AG08395 (cell line): ENCODE data around the gene EHBP1L1.
A peak's percentile ranks its signal among the peaks of the same experiment; 100 is the strongest.

Source experiments
- DNase-seq: peaks from one replicate; pipeline ENCODE4 v3.0.0; 2012; ENCODE audit warnings: mixed read lengths, low spot score

EHBP1L1 gene

DNA sequence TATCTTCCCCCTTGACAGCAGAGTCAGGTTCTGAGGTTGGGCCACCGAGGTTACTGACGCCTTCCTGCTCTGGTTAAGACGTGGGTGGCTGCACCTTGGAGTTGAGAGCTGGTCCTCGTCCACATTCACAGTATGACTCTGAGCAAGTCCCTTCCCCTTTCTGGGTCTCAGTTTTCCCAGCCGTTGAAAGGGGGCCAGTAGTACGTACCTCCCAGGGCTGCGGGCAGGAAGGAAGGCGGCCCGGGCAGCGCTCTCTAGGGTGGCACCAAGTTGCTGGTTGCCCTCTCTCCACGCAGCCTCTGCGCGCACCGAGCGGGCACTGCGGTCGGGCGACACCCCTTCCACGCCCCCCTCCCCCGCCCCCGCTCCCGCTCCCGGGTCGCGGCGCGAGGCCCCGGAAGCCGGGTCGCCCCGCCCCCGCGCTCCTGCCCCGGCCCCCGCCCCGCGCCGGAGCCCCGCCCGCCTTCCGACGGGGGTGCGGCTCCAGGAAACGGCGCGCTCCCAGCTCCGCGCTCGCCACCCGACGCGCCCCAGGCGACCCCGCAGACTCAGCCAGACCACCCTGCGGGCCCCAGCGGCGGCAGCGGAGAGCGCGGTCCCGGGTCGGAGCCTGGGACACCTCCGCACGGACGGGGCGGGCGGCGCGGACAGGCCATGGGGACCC lies at the start of gene EHBP1L1:
EHBP1L1 (plus strand) TSS at position 486 of the 664 bp plus-strand sequence. CDS start 250 bp downstream, outside the sequence.
- DNase-seq = peak; percentile 73

DNA sequence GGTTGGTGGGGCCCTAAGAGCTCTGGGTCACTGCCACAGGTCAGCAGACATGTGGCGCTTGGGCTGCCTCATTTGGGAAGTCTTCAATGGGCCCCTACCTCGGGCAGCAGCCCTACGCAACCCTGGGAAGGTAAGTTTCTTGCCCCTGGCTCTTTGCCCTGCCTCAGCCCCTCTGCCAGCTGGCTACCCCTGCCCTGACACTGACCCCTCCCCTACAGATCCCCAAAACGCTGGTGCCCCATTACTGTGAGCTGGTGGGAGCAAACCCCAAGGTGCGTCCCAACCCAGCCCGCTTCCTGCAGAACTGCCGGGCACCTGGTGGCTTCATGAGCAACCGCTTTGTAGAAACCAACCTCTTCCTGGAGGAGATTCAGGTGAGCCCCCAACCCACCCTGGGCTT lies 49.1 kb upstream of the EHBP1L1 start:
- DNase-seq = no peak

DNA sequence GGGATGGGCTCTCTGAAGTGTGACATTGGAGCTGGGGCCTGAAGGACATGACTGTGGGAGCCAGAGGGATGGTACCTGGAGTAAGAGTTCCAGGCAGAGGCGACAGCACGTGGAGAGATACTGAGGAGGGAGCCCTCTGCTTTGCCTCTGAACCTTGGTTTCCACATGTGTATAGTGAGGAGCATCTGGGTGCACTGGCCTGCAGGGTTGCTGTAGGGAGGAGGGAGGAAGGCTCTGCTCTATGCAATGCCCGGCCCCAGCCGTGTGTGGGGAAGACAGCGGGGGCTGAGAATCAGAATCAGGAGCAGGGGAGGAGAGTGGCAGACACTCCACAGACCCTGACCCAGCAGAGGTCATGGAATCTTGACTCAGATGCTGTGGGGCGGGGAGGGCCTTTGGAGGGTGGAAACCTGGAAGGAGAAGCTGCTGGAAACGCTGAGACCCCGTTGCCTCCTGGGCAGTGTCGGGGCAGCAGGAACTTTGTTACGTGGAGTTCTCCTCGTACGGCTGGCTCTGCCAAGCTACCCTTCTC lies 47.0 kb upstream of the EHBP1L1 start:
- no peak for DNase-seq

DNA sequence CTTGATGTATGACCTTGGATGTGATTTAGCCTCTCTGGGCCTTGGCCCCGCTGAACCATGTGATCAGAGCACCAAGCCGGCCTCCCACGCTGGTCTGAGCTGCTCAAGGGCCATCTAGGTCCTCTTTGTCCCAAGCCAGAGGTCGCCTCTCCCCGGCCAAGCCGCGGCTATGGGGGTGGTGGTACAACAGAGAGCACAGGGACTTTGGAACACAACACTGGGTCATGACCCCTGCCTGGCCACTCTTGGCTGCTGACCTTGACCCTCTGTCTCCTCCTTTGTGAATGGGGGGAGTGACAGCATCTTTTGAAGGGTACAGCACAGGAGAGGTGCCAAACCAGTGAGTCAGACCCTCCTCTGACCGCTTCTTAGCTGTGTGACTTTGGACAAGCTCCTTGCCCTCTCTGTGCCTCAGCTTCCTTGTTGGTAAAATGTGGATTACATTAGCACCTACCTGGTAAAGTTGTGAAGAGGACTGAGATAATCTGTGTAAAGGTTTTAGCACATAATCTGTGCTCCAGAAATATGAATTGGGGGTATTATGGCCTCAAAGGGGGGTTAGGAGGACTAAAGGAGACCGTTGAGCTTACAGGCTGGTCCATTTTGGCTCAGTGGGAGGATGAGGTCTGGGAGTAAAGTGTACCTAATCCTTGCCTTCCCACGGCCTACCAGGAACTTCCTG lies 46.2 kb upstream of the EHBP1L1 start:
- no peak for DNase-seq

DNA sequence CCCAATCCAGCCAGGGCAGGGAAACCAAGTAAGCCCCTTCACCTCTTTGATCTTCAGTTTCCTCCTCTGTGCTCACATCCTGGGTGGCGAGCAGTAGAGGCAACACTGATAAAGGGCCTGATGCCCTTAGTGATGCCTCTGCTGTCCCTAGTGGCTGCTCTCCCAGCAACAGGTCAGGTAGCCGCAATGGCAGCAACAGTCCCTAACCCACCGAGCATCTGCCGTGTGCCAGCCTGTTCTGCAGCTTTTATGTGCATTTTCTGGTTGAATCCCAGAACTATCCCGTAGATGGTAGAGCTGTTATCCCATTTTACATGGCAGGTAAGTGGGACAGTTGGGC lies 45.7 kb upstream of the EHBP1L1 start:
- no peak for DNase-seq

DNA sequence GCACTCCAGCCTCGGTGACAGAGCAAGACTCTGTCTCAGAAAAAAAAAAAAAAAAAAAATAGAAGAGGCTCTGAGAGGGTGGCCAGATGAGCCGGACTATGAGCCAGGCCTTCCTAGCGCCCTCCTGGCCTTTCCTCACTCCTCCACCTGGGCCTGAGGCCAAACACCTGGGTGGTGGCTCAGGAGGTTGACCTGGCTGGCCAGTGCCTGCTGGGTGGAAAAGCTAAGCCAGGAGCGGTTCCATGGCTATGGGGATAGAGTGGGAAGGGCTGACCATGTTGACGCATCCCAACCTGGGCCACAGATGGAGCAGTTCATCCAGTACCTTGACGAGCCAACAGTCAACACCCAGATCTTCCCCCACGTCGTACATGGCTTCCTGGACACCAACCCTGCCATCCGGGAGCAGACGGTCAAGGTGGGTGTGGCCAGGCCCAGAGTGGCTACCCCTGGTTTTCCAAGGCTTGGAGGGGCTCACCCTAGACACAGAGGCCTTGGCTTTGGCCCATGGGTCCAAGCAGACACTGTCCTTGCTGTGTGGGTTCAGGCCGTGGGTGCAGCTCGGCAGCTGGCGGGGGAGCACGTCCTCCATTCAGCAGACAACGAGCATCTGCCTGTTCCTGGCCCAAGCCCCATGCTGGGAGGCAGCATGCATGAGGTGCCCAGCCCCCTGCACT lies 43.3 kb upstream of the EHBP1L1 start:
- no peak for DNase-seq

DNA sequence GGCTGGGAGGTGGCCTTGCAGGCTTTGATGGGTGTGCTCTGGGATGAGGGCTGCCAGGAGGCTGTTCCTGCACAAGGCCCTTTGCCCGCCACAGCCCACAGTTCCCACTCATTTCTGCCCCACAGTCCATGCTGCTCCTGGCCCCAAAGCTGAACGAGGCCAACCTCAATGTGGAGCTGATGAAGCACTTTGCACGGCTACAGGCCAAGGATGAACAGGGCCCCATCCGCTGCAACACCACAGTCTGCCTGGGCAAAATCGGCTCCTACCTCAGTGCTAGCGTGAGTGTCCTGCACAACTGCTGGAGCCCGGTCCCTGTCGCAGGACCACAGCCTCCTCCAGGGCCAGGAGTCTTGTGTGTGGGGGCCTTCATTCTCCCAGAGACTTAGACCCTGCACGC lies 40.8 kb upstream of the EHBP1L1 start:
- no peak for DNase-seq

DNA sequence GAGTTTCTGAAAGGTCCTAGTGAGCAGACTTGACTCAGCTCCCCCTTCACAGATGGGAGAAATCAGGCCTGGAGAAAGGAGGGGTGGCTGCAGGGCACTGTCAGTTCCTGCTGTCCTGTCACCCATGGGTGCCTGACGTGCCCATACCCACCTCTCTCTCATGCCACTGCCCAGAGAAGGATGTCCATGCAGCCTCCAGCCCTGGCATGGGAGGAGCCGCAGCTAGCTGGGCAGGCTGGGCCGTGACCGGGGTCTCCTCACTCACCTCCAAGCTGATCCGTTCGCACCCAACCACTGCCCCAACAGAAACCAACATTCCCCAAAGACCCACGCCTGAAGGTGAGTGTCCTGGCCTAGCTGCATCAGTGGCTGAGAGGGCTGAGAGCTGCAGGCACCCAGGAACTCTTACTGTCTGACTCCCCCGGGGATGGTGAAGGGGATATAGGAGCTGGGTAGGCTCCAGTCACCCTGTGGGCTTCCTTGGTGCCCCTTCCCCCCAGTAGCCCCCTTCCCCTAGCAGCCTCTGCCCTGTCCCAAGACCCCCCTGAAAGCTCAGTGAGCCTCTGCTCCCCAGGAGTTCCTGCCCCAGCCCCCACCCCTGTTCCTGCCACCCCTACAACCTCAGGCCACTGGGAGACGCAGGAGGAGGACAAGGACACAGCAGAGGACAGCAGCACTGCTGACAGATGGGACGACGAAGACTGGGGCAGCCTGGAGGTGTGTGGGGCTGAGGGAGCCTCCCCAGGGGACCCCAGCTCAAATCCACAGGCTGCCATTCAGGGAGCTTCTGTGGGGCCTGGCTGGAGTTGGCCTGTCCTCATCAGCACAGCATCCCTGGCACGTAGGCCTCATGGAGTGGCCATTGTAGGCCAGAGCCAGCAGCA lies 39.2 kb upstream of the EHBP1L1 start:
- no peak for DNase-seq

DNA sequence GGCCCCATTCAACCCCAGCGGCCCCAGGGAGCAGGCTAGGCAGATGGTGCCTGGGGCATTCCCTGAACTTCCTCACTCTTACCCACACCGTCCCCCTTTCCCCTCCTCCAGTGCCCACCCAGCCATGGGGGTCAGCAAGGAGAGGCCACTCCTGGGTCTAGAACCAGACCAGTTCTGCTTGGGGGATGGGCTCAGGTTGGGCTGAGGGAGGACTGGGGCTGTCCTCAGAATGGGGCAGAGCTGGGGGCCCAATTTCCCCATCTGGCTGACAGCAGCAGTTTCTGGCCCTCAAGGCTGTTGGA lies 38.6 kb upstream of the EHBP1L1 start:
- DNase-seq = no peak

DNA sequence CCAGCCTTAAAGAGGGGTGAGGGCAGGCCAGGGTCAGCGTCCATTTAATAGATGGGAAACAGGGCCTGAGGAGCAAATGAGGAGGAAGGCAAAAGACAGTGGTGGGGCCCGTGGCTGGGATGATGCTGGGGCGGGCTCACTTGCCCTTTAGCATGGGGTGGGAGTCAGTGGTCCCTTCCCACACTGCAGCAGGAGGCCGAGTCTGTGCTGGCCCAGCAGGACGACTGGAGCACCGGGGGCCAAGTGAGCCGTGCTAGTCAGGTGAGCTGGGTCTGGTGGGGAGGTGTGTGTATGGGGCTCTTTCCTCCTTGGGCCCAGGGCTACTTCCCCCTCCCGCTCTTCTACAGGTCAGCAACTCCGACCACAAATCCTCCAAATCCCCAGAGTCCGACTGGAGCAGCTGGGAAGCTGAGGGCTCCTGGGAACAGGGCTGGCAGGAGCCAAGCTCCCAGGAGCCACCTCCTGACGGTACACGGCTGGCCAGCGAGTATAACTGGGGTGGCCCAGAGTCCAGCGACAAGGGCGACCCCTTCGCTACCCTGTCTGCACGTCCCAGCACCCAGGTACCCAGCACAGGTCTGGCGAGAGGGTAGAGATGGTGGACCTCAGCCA lies 38.1 kb upstream of the EHBP1L1 start:
- no peak for DNase-seq

DNA sequence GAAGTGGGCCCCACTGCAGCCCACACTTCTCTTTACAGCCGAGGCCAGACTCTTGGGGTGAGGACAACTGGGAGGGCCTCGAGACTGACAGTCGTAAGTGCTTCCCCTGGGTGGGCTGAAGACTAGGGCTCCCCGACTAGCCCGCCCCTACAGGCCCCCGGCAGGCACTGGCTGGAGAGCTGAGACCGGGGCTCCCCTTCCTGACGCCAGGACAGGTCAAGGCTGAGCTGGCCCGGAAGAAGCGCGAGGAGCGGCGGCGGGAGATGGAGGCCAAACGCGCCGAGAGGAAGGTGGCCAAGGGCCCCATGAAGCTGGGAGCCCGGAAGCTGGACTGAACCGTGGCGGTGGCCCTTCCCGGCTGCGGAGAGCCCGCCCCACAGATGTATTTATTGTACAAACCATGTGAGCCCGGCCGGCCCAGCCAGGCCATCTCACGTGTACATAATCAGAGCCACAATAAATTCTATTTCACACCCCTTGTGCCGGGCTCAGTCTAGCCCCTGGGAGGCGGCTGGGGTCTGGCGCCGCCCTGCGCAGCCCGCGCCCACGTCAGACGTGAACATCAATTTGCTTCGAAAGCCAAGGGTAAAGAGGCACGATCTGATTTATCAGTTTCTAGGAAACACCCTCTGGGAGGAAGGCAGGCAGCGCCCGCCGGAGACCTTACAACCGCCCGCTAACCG lies 37.5 kb upstream of the EHBP1L1 start:
- DNase-seq = no peak

DNA sequence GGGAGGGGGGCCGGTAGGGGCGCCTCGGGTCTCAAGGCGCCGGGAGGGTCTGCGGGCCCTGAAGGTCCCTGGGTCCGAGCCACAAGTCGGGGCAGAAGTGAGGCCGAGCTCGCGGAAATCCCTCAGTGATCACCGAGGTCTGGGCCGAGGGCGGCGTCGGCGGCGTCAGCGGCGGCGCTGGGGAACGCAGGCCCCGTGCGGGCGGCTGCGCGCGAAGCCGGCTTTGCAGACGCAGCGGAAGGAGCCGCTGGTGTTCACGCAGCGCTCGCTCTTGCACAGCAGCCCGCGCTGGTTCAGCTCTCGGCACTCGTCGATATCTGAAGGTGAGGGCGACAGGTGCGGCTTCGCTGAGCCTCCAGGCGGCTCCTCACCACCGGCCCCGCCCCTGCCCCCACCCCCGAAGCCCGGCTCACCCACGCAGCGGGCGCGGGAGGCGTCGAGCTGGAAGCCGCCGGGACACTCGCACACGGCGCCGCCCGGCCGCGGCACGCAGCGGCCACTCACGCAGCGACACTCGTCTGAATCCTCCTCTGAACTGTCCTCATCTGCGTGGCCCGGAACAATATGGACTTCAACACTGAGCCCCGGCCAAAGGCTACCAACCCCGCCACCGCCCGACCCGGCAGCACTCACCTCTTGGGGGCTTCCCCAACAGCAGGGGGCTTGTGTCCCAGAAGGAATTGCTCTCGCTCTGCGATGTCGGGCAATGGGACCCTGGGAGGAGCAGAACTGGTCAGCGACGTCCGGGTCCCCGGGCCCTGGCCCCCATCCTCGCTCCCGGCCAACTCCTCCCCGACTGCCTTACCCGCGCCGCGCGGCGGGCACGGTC lies 36.7 kb upstream of the EHBP1L1 start:
- DNase-seq = no peak

DNA sequence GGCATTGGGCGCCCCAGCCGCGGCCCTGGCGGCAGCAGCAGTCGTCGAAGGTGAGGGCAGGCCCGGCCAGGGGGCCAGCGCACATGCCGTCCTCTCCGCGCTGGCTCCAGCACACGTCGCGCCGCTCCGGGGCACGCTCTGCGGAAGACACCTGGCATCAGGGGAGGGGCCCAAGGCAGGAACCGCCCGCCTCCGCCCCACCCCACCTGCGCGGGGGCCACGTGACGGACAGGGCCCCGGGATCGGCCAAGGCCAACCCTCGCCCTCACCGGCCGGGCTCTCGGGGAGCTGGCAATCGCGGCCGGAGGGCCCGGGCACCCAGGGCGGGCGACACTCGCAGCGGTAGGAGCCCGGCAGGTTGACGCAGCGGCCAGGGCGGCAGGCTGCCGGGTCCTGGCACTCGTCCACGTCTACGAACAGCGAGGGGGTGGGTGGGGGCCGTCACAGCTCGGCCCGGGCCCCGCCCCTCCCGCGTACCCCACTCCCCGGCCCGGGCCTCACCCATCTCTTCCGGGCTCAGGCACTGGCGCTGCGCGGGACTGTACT lies 36.0 kb upstream of the EHBP1L1 start:
- DNase-seq = no peak

DNA sequence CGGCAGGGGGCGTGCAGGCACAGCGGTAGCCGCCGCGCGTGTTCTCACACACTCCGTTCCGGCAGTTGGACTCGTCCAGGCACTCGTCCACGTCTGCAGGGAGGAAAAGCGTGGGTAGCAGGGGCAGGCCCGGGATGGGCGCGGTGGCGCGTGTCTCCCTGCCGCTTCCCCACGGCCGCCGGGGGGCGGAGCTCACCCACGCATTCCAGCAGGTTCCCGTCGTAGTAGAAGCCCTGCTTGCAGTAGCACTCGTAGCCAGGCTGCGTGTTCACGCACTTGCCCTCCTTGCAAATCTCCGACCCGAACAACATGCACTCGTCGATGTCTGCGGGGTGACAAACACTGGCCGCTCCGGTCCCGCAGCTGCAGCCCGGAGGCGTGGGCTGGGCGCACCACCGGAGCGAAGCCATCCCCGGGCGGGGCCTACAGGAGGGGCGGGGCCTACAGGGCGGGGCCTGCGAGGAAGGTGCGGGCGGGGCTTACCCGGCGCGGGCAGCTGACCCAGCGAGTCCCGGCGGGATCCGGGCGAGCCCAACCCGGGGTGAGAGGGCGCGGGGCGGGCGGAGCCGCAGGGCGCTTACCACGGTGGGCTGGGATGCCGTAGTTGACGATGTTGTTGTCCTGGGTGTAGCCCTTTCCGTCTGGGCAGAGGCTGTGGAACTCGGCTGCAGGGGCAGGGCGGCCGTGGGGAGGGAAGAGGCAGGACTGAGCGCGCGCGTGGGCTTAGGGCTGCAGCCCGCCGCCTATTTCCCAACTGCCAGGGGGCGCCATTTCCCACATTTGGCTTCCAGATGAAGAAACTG lies 35.4 kb upstream of the EHBP1L1 start:
- DNase-seq = peak; percentile 96

DNA sequence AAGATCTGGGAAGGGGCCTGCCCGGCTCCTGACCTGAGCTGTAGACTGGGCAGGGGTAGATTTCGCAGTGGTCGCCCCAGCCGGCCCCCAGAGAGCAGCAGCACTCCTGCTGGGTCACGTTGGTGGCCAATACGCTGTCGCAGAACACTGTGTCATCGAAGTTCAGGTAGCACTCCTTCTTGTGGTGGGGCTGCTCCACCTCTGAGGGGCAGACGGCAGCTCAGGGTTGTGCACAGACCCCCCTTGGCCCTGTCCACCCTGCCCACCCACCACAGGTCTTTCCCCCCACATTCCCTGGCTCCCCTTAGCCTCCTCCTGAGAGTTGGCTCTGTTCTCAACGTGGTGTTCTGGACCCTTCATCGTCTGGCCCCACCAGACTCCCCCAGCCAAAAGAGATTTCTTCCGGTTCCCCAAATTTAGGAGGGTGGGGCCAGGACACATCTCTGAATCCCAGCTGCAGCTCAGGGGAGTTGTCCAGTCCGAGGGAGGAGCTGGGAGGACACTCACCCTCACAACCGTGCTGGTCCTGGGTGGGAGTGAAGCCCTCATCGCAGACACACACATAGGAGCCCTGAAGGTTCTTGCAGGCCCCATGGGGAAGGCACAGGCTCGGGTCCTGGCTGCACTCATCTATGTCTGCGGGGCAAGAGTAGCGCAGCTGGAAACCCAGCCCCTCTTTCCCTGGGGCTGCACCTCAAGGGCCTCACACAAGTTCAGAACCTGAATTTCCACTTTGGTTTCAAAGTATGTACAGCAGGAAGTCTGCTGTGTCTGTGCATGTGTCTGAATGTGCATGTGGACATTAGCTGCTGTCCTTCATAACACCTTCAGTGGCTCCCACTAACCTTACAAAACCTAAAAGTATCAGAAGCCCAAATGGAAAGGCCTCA lies 34.5 kb upstream of the EHBP1L1 start:
- DNase-seq = no peak

DNA sequence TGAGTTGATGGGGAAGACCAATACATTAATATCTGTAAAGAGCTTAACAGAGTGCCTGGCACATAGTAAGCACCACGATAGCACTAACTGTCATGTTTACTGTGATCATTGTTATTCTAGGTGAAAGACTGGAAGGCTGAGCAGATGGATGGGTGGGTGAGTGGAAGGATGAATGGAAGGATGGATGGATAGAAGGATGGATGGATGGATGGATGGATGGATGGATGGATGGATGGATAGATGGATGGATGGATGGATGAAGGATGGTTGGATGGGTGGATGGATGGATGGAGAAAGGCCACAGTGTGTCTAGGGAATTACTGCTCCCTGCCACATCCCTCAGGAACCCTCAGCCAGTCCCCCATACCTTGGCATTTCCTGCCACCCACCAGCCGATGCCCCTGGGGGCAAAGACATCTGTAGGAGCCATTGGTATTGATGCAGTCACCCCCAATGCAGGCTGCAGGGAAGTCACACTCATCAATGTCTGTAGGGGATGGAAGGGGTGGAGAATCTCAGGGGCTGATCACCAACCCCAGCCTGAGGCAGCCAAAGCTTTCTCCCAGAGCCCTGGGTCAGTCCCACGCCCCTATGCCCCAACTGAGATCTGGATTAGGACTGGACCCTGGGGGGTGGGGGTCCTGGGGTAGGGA lies 33.0 kb upstream of the EHBP1L1 start:
- no peak for DNase-seq

DNA sequence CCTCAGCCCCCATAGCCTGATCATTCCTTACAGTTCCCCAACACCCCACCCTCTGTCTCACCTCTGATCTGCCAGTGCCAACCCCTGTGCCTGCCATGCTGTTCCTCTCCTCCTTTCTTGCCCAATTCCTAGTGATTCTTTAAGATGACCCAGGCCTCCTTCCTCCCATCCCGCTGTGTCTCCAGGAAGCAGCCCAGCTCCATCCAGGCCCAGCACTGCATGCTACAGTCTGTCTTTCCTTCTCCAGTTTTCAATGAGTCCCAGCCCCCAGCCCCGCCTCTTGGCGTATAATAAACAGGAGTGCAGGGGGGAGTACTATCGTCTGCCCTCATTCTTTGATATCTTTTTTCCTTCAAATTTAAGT lies 30.0 kb upstream of the EHBP1L1 start:
- no peak for DNase-seq
